GM06990 (cell line): ENCODE measurements around the gene RGS5.

Experiments used
- DNase-seq: peaks from one replicate; pipeline ENCODE4 v3.0.0-alpha.2; 2011; ENCODE audit not compliant: insufficient read length; ENCODE audit errors: extremely low read depth
- H3K27me3 ChIP-seq: replicated peaks from 2 replicates; pipeline ENCODE4 v1.6.0; 2011; ENCODE audit warnings: low read length; ENCODE audit not compliant: control insufficient read depth, insufficient read depth
- H3K36me3 ChIP-seq: 2 replicates; pipeline ENCODE4 v1.5.1; 2011; ENCODE audit warnings: low read length; ENCODE audit not compliant: control insufficient read depth, insufficient read depth
- H3K4me3 ChIP-seq: replicated peaks from 2 replicates; pipeline ENCODE4 v1.5.1; 2011; ENCODE audit warnings: low read depth, mild to moderate bottlenecking, control low read depth, low read length
- TF ChIP-seq, protein P1 (sequence below): IDR thresholded peaks from 2 replicates; pipeline ENCODE4 v1.5.1; 2011; ENCODE audit warnings: low read length, control low read depth, mild to moderate bottlenecking, inconsistent platforms; ENCODE audit not compliant: insufficient read depth, poor library complexity, severe bottlenecking

Gene RGS5

DNA sequence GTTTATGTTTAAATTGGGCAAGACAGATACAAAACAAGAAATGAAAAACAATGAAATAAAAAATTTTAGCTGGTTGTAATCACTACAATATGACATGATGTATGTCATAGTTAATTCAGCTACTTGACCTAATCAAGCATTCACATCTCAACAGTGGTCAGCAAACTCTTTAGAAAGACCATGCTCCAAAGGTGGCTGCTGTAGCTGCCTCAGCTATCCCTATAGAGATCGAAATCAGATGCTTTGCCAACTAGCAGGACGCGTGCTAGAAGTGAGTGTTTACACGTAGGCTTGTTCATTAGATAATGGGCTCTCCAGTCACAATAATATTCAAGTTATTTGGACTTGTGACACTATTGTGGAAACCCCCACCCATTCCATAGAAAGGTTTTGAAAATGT is 25.9 kb downstream of the RGS5 start:
- no peak overlapping the region for H3K4me3 ChIP-seq
- H3K36me3 ChIP-seq, result no peaks in the 10 kb centered on the region
- H3K27me3 ChIP-seq, result no peaks in the 10 kb centered on the region; the same call in 1 of the 2 replicates
- TF ChIP-seq, protein P1, sequence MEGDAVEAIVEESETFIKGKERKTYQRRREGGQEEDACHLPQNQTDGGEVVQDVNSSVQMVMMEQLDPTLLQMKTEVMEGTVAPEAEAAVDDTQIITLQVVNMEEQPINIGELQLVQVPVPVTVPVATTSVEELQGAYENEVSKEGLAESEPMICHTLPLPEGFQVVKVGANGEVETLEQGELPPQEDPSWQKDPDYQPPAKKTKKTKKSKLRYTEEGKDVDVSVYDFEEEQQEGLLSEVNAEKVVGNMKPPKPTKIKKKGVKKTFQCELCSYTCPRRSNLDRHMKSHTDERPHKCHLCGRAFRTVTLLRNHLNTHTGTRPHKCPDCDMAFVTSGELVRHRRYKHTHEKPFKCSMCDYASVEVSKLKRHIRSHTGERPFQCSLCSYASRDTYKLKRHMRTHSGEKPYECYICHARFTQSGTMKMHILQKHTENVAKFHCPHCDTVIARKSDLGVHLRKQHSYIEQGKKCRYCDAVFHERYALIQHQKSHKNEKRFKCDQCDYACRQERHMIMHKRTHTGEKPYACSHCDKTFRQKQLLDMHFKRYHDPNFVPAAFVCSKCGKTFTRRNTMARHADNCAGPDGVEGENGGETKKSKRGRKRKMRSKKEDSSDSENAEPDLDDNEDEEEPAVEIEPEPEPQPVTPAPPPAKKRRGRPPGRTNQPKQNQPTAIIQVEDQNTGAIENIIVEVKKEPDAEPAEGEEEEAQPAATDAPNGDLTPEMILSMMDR, result no peak
- no peak for DNase-seq

DNA sequence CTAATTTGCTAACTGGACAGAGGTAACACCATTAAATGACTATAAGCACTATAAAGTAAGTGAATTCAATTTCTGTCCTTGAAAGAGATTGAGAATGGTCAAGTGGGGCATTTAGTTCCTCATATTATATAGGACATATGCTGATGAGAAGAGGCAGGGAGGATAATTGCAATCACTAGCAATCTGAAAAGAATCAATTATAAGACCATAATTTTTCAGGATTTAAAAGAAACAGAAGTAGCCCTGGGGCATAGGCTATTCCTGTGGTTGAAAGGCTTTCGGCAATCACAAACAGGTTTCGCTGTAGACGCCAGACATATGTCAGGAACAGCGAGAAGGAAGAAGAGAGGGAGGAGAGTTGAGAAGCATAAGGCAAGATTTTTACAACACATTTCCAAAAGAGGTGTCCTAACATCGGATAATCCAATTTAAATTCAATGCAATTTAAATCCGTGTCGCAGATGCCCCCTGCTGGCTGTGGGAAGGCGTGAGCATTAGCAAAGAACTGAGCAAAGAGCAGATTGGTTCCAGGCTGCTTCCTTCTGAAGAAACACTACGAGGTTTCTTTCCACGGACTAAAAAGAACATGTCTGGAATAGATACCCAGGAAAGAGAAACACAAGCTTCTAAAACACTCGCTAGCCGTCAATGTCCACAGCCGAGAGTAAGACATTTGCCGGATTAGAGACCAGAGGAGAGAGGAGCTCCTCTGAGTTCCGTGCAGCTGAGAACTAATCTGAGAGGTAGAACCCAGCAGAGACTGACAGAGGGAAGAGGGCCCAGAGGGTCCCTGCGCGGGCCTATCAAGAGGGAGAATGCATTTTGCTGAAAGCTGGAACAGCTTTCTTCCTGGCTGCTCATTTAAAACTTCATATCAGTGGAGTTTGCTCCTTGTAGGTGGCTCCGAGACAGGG is 27.9 kb downstream of the RGS5 start:
- H3K27me3 ChIP-seq, result no peaks in the 10 kb centered on the region
- no peak for DNase-seq
- H3K4me3 ChIP-seq, result no peak overlapping the region

DNA sequence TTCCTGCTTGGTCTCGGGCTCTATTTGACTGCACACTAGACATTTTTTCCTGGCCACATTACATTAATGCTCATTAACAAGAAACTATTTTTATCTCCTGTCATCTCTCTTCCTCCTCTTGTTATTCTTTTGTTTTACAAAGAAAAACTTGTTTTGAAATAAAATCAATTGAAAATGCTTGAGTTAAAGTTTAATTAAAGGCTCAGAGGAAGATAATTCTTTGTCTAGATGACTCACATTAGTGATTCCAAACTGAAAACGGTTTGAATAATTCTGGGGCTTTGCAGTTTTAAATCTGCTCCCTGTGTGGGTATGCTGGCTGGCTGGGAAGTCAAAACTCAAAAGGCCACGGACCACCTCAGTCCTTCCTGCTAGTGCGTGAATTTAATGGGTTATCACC is 29.6 kb downstream of the RGS5 start:
- Histone ChIP-seq H3K27me3 (no peaks in the 10 kb centered on the region), H3K4me3 (no peak overlapping the region), H3K36me3 (no peaks in the 10 kb centered on the region)
- TF ChIP-seq, protein P1, result no peak
- no peak for DNase-seq

More for the DNA sequence above, 27.9 kb downstream of the RGS5 start:
- TF ChIP-seq, protein P1, result peak; percentile 85
- no peaks in the 10 kb centered on the region for H3K36me3 ChIP-seq

DNA sequence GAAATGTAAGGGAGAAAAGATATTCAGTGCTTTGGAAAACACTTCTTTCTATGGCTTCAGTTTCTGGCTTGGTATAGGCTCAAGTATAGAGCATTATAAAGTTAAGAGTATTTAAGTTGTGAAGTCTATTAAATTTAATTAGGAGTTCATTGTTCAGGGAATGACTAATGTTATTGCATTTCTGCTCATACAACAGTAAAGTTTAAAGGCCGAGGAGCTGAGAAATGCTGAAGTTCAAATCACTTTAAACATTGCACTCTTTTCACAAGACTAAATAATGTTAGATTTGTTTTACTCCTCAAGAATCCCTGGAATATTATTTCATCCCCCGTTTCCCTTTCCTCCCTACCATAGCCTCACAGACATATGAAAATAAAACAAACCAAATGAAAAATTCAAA is 30.1 kb downstream of the RGS5 start:
- no peaks in the 10 kb centered on the region for H3K27me3 ChIP-seq
- TF ChIP-seq, protein P1, result no peak
- no peaks in the 10 kb centered on the region for H3K36me3 ChIP-seq
- no peak overlapping the region for H3K4me3 ChIP-seq
- DNase-seq, result no peak

DNA sequence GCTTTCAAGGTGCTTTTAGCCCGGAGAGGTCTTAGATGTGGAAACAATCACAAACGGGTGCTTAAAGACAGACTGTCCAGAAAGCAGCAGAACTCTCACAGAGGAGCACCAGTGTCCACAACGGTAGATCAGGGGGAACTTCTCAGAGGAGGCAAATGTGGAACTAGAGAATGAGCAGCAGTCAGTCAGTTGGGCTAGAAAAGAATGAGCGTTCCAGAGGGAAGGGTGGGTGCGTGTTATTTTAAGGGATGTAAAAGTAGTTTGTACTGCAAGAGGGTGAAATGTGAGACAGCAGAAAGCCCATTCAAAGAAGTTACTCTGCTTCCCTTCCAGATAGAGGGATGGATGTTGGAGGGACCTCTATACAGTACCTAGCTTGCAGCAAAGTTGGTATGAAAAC is 30.9 kb downstream of the RGS5 start:
- Histone ChIP-seq H3K36me3 (no peaks in the 10 kb centered on the region), H3K27me3 (no peaks in the 10 kb centered on the region), H3K4me3 (no peak overlapping the region)
- TF ChIP-seq, protein P1, result no peak
- DNase-seq, result no peak
